Esophagus squamous epithelium (tissue), 5 donors: ENCODE results near the gene AK8. TPM values are rescaled to one million over a fixed set of nuclear protein-coding genes. Genes with fewer than 3 reads are reported as not detected.

Source experiments
- DNase-seq: peaks from one replicate; lab custom pipeline; 2025; lab: John Stamatoyannopoulos, UW
- H3K27ac ChIP-seq, 4 donors: fragments of 200-600 bp; sonication (generic); one replicate each; pipeline ENCODE4 v1.5.1; 2016 to 2019; ENCODE audit warnings: mild to moderate bottlenecking in 1 of 4
- H3K27me3 ChIP-seq, 4 donors: fragments of 200-600 bp; sonication (generic); 1 replicate in 3 of 4; 2 replicates in 1 of 4; pipeline versions ENCODE4 v1.5.1 to v1.6.0; 2017 to 2021; ENCODE audit warnings: antibody characterized with exemption in 1 of 4
- H3K36me3 ChIP-seq, 3 donors: fragments of 200-600 bp; sonication (generic); one replicate each; pipeline ENCODE4 v1.5.1; 2016 to 2019
- H3K4me1 ChIP-seq, 3 donors: fragments of 200-600 bp; sonication (generic); one replicate each; pipeline ENCODE4 v1.5.1; 2017 to 2019
- H3K4me3 ChIP-seq, 4 donors: fragments of 200-600 bp; sonication (generic); 1 replicate in 3 of 4; 2 replicates in 1 of 4; pipeline ENCODE4 v1.5.1; 2016 to 2019; ENCODE audit warnings: mild to moderate bottlenecking in 2 of 4, moderate library complexity in 1 of 4
- H3K9me3 ChIP-seq, 3 donors: fragments of 200-600 bp; sonication (generic); one replicate each; pipeline ENCODE4 v1.5.1; 2016 to 2019
- CTCF ChIP-seq, 6 experiments: fragments of 450-650 bp in 4 of 6; fragments of 200-600 bp in 2 of 6; sonication (generic) in 2 of 6; IDR thresholded peaks; one replicate each; pipeline ENCODE4 v1.5.1; 2016 to 2019; ENCODE audit warnings: antibody characterized with exemption in 6 of 6, mild to moderate bottlenecking in 4 of 6, moderate library complexity in 4 of 6
- POLR2A ChIP-seq, 4 donors: fragments of 450-650 bp; IDR thresholded peaks; one replicate each; pipeline ENCODE4 v1.6.1; 2017; ENCODE audit warnings: antibody characterized with exemption in 4 of 4, mild to moderate bottlenecking in 4 of 4, moderate library complexity in 3 of 4
- WGBS, 2 donors: methylation state at CpG; one replicate each; pipeline ENCODE4 v1.1.5; 2018; 5-methylcytosine and 5-hydroxymethylcytosine counted together
- intact Hi-C: fragments of 100-400 bp; cut with DNase I; formaldehyde crosslinking; loops from one replicate; pipeline ENCODE4 v1.15.0; 2022
- total RNA-seq, 4 donors: library from RNA; depleted of rRNA; stranded (reverse); fragments of >200 nt; gene quantifications; one replicate each; pipeline ENCODE4 v1.1.0, GENCODE V29; 2016
- donor health status: DM: yes; HTN: yes; CAD: no.

AK8 gene
- total RNA-seq, 4 donors from 2014 or later: 0.38 to 1.1 (median 0.48) TPM; not detected in 1

- Histone ChIP-seq H3K27ac (no peak overlapping the region), H3K9me3 (no peaks in the 10 kb centered on the region), H3K4me1 (peaks cover 0 to 12% (median 8%) of the 10 kb centered on the region in 3 donors), H3K4me3 (no peak overlapping the region), H3K27me3 (peaks cover 0 to 39% (median 0%) of the 10 kb centered on the region in 4 donors), H3K36me3 (no peaks in the 10 kb centered on the region)
- 58 to 62% methylated on average over 2 of the region's 2 CpGs for WGBS, 2 donors
- intact Hi-C loops: no loop called here
- no peak for TF ChIP-seq CTCF (IDR thresholded peaks at IDR 0.05)
- TF ChIP-seq POLR2A (IDR thresholded peaks at IDR 0.05): no peak
- DNase-seq: no peak
Observed at GRCh38 chr9:132824951-132825350, 53.1 kb downstream of the AK8 start.

GRCh38 chr9:132824151-132824550, 53.9 kb downstream of the AK8 start:
- 65 to 100% methylated on average over 2 to 4 of the region's 8 CpGs for WGBS, 2 donors
- no peak for DNase-seq
- TF ChIP-seq POLR2A (IDR thresholded peaks at IDR 0.05) (no peak), CTCF (IDR thresholded peaks at IDR 0.05) (no peak)
- intact Hi-C loops: no loop called here
- Histone ChIP-seq H3K4me1 (peaks cover 0 to 12% (median 8%) of the 10 kb centered on the region in 3 donors), H3K27ac (no peak overlapping the region), H3K4me3 (no peak overlapping the region), H3K9me3 (no peaks in the 10 kb centered on the region), H3K36me3 (no peaks in the 10 kb centered on the region), H3K27me3 (peaks cover 0 to 39% (median 0%) of the 10 kb centered on the region in 4 donors)

GRCh38 chr9:132823370-132824145, 54.5 kb downstream of the AK8 start:
- H3K36me3 ChIP-seq: no peaks in the 10 kb centered on the region
- H3K4me3 ChIP-seq: no peak overlapping the region
- WGBS, 2 donors: 65 to 69% methylated on average over 13 to 14 of the region's 18 CpGs
- H3K9me3 ChIP-seq: no peaks in the 10 kb centered on the region
- intact Hi-C loops: no loop called here
- DNase-seq: no peak
- no peak for TF ChIP-seq CTCF (IDR thresholded peaks at IDR 0.05)
- no peak for TF ChIP-seq POLR2A (IDR thresholded peaks at IDR 0.05)
- peaks cover 0 to 12% (median 8%) of the 10 kb centered on the region in 3 donors for H3K4me1 ChIP-seq
- H3K27me3 ChIP-seq: peaks cover 0 to 39% (median 0%) of the 10 kb centered on the region in 4 donors
- H3K27ac ChIP-seq: no peak overlapping the region

GRCh38 chr9:132820169-132820944, 57.7 kb downstream of the AK8 start:
- intact Hi-C loops: no loop called here
- H3K4me3 ChIP-seq: no peak overlapping the region
- WGBS, 2 donors: 75 to 79% methylated on average over 11 of the region's 11 CpGs
- no peak for TF ChIP-seq CTCF (IDR thresholded peaks at IDR 0.05)
- TF ChIP-seq POLR2A (IDR thresholded peaks at IDR 0.05): no peak
- no peaks in the 10 kb centered on the region for H3K9me3 ChIP-seq
- H3K4me1 ChIP-seq: no peaks in the 10 kb centered on the region
- H3K36me3 ChIP-seq: no peaks in the 10 kb centered on the region
- no peak for DNase-seq
- H3K27ac ChIP-seq: no peak overlapping the region
- H3K27me3 ChIP-seq: peaks cover 0 to 30% (median 0%) of the 10 kb centered on the region in 4 donors

- Histone ChIP-seq H3K27ac (no peak overlapping the region), H3K4me1 (no peaks in the 10 kb centered on the region), H3K36me3 (no peaks in the 10 kb centered on the region), H3K9me3 (no peaks in the 10 kb centered on the region), H3K4me3 (no peak overlapping the region), H3K27me3 (peaks cover 0 to 26% (median 0%) of the 10 kb centered on the region in 4 donors)
- DNase-seq: no peak
- 67 to 77% methylated on average over 4 of the region's 4 CpGs for WGBS, 2 donors
- intact Hi-C loops: no loop called here
- TF ChIP-seq CTCF (IDR thresholded peaks at IDR 0.05): no peak
- no peak for TF ChIP-seq POLR2A (IDR thresholded peaks at IDR 0.05)
Observed at GRCh38 chr9:132818588-132818987, 59.5 kb downstream of the AK8 start.
